Medulla oblongata (tissue), 1 donor: ENCODE results near the gene PRRG2.

ENCODE experiments used
- DNase-seq: peaks from one replicate; pipeline ENCODE4 v3.0.0-alpha.2; 2015; ENCODE audit errors: extremely low spot score

PRRG2 gene

DNA sequence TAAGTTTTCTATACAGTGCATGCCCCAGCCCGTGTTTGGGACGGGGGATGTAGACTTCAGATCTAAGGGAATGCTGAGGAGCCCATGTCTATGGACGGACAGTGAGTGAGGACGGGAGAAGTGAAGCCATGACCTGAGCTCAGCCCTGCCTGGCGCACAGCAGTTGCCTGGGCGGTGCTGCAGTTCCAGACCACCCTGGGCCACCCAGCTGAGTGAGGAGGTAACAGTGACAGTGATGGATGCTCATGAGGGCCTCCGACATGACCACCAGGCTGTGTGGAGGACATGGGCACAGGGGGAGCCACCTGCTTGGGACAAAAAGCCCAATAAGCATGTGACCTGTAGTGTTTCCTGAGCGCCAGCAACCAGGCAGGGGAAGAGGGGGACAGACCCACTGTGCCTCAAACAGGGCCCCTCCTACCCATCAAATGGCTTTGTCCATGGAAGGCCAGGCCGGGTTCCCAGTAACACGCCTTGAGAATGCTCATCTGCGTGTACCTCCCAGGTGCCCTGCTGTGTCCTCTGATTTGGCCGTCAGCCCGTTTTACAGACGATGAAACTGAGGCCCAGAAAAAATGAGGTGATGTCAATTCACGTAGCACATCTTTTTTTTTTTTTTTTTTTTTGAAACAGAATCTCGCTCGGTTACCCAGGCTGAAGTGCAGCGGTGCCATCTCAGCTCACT lies 23.3 kb upstream of the PRRG2 start:
- DNase-seq: no peak

DNA sequence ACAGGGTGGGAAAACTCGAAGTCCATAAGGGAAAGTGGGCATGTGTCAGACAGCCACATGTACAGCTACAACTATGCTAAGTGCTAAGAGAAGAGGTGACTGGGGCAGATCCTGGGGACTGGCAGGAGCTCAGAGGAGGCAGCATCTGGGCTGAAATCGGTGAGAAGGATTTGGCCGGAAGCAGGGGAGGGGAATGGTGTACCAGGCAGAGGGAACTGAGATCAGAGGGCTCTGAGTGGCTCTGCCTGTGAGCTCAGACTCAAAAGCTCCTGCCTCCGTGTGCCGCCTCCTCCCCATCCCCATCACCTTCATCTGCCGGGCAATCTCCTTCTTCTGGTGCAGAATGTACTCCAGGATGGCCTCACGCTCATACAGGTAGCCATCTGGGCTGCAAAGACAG lies 22.5 kb upstream of the PRRG2 start:
- DNase-seq: no peak

DNA sequence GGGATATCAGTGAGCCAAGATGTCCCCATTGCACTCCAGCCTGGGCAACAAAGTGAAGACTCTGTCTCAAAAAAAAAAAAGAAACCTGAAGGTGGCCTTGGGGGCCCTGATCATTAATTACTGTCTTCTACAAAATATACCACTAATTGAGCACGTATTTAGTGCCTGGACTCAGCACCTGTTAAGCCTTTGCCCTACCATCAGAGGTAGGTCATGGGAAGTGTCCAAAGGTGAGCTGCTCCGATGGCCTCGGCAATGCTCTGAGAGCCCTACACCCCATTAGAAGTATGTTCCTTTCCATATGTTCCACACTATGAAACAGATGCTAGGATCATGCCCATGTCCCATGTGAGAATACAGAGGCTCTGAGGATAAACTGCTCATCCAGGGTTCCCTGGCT lies 21.7 kb upstream of the PRRG2 start:
- no peak for DNase-seq

DNA sequence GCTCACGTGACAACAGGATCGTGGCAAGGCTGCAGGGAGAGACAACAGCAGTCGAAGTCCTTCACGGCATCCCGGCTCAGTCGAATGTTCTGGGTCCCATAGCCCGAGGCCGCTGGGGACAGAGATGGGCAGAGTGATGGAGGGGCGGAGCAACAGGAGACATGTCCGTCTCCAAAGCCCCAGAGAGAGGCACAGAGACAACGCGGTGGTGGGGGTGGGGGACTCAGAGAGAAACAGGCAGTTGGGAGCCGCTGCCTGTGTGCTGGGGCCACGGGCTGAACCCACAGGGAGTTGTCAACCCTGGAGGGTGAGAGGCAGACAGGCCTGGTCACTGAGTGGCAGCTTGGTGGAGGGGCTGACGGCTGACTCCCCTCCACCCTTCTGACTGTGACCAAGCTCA lies 21.2 kb upstream of the PRRG2 start:
- DNase-seq: no peak

DNA sequence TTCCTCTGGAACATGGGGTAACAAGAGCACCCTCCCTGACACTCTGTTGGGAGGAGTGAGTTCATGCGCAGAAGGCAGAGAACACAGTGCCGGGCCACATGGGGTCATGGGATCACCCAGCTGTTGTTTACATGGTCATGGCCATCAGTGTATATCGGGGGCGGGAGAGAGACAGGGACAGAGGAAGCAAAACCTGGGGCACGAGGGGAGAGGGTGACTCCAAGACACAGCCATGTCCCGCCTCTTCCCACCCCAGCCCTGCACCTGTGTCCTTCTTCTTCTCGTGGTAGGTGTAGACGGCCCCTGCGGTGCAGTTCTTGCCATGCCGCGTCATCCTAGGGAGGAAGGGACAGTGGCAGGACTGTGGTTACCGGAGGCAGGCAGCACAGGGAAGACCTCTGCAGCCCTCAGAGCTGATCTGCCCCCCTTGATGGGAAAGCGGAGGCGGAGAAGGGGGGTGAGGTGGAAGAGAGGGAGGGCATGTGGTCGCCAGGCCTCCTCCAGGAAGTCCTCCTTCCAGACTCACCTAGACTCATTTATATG lies 20.7 kb upstream of the PRRG2 start:
- peak; percentile 79 for DNase-seq

DNA sequence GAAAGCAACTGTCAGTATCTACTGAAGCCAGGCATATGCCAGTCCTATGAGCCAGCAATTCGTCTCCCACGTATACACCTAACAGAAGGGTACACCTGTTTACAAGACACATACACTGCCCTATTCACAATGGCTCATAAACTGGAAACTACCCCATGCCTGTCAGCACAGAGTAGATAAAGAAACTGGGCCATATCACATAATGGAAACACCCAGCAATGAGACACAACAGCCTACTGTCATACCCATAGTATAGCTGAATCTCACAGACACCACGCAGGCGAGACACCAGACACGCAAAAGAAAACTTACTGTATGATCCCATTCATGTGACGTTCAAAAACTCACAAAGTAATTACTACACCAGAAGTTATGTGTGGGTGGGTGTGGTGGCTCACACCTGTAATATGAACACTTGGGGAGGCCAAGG lies 16.5 kb upstream of the PRRG2 start:
- no peak for DNase-seq

DNA sequence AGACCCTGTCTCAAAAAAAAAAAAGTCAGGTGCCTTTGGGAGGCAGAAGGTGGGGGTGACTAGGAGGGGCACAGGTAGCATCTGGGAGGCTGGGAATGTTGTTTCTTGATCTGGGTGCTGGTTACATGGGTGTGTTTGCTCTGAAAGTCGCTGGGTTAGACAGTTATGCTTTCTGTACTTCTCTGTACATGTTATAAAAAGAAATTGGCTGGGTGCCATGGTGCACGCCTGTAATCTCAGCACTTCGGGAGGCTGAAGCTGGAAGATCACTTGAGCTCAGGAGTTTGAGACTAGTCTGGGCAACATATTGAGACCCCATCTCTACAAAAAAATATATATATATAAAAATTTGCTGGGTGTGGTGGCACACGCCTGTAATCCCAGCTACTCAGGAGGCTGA lies 15.9 kb upstream of the PRRG2 start:
- DNase-seq: no peak

DNA sequence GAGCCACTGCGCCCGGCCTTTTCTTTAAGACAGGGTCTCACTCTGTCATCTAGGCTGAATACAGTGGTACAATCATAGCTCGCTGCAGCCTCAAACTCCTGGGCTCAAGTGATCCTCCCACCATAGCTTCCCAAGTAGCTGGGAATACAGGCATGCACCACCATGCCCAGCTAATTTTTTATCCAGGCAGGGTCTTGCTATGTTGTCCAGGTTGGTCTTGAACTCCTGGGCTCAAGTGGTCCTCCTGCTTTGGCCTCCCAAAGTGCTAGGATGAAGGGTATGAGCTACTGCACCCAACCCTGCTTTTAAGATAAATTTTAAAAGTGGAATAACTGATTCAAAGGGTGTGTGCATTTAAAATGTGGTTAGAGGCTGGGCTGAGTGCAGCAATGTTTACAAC lies 14.8 kb upstream of the PRRG2 start:
- DNase-seq: no peak

DNA sequence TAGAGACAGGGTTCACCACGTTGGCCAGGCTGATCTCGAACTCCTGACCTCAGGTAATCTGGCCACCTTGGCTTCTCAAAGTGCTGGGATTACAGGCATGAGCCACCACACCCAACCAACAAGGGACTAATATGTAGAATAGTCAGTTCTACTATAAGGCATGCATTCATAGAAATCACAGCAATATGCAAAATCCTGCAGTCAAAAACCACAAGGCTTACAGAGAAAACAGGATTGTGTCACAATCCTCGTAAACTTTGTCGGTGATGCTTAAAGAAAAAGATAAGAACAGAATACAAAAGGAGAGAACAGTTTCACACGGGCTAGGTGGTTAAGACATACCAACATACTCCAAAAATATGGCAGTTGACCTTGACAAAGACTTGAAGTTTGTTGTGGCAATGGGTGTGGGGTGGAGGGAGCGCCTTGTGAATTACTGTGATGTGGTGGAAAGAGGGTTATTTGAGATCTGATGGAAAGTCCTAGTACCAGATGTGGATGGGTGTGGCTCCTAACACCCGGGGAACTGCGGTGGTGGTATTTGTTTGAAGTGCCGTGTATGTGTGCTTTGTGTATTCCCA lies 13.2 kb upstream of the PRRG2 start:
- DNase-seq: no peak

DNA sequence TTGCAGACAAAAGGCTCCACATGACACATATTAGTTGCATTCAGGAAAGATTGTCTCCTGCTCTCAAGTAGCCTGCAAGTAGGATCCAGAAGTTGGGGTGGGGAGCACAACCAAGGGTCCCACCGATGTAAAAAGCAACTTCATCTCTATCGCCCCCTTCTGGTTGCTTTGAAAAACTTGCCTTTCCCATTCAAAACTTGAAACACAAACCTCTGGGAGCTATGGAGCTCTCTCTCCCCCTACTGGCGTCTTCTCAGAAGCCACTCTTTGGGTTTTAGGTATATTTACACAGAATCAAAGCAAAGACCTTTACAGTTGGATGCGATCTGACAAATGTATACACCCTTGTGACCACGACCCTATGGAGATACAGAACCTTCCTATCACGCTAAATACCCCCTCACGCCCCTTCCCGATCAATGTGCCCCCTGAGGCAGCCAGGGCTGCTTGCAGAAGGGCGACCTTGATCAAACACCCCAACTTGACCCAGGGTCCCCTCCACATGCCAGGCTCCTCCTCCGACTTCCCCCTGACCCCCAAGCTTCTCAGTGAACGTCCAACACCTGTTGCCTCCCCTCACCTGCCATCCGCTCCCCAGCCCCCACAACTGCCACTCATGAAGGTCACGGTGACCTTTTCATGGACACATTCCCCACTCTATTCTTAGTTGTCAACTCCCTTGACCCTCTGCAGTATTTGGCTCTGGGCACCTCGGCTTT lies 10.8 kb upstream of the PRRG2 start:
- DNase-seq: peak; percentile 91

DNA sequence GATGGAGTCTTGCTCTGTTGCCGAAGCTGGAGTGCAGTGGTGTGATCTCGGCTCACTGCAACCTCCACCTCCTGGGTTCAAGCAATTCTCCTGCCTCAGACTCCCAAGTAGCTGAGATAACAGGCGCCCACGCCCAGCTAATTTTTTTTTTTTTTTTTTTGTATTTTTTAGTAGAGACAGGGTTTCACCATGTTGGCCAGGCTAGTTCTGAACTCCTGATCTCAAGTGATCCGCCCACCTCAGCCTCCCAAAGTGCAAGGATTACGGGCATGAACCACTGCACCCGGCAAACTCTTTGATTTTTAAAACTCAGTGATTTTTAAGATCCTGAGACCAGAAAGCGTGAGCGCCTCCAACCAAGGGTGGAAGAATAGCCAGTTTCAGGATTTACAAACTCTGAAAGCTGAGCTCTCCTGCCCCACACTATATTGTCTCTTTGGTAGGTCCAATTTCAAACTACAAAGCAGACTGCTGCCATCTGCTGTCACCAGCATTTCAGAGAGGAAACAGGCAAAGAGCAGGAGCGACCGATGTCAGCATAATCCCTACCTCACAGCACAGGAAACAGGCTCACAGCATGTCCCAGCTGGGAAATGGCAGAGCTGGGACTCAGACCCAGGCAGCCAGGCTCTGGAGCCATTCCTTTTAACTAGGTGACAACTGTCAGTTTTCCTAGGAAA lies 10.0 kb upstream of the PRRG2 start:
- DNase-seq: no peak

DNA sequence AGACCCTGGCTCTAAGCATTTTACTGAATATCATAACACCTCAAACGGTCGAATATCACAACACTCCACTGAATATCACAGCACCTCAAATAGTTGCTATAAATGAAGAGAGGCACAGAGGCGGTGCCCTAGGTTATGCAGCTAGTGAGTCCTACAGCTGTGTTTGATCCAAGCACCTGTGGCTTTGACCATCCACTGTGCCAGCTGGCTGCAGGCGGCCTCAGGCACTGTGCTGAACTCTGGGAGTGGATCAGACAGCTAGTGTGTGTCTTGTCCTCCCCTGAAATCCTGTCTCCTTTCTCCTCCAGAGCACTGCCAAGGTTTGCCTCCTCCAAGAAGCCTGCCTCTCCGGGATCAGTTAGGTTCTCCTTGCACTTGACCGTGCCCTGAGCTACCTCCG lies 8.1 kb upstream of the PRRG2 start:
- DNase-seq: no peak

DNA sequence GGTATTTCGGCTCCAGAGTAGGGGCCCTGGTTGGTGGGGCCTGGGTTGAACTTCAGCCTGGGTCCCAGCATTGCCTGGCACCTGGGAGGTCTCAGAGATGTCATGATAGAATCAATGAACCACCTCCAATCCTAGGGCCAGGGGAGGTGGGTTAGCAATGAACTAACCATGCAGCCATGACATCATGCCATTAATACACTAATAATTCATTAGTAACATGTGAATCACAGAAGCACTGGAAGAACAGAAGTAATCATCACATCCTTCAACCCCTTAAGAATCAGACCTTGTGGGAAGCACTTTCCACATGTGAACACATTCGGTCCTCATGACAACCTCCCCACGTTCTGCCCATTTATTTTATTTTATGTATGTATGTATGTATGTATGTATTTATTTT lies 7.7 kb upstream of the PRRG2 start:
- no peak for DNase-seq

DNA sequence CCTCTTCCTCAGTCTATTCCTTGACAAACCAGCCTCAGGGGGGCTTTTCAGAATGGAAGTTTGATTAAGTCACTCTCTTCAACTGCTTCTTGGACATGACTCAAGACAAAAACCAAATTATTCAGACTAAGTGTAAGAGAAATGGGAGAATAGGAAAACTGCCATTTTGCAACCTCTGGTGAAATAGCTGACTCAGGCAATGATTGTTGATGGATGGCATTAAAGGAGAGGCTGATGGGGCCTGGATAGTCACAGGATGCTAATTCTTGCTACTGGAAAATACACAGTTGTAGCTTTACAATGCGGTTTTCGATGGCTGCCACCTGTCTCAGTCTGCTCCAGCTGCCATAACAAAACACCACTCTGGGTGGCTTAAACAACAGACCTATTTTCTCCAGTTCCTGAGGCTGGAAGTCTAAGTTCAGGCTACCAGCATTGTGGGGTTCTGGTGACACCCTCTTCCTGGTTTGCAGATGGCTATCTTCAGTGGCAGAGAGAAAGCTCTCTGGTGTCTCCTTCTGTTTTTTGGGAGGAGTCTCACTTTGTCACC lies 6.8 kb upstream of the PRRG2 start:
- no peak for DNase-seq

DNA sequence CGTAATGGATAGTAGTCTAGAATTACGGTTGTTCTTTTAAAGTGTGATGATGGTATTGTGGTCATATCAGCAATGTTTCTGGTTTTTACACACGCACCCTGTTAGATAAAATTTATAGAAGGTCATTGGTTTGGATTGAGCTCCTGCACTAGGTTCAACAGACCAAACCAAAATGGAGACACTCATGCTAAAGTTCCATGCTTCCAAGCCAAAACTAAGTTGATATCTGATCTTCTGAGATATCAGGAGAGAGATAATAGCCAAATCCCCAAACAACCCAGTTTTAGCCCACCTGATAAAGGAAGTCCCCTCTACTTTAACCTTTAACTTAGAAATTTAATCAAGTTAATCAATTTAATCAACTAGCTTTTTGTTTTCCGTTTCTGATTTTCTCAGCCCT lies 1.9 kb upstream of the PRRG2 start:
- DNase-seq: no peak

DNA sequence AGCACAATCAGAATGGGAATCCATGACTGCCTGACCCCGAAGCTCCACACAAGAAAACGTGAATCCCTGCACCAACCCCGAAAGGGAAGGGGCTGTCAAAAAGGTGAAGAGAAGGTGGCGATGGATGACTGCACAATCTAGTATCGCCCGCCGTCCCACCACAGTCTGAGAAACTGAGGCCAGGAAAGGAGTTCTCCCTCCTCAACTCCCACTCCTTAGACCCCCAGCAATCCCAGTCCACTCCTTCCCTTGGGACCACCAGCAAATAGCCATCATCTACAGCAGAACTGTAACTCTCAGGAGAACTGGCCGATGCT lies 1.2 kb upstream of the PRRG2 start:
- DNase-seq: no peak

DNA sequence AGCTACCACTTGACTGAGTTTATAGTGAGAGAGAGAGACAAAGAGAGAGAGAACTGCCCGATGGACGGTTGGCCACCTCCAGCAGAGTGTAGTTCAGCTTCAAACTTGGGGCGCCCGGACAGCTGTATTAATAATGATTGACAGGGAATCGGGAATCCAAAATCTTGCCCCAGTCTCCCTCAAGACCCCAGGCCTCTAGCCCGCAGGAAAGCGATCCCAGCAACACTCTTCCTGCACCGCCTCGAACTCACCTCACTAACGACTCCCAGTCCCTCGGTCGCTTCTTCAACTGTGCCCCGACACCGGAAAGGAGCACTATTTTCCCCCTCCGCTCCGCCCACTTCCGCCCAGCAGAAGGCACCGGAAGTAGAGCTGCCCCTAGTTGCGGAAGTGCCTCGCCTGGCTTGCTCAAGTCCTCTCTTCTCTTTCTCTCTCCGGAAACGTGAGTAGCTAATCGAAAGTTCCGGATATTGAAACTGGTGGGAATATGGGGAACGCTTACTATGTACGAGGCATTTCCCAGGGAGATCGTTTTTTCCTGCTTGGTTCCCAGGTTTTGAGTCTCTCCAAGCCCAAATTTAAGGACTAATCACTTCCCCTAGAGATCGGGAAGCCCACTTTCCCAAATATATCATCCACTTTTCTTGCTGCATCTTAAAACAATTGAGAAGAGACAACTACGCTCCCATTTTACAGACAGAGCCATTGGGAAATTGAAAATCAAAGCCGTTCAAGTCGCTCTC lies 681 bp upstream of the PRRG2 start, which contains the start of gene NOSIP:
NOSIP (minus strand) TSS at position 293 of the 743 bp plus-strand sequence. CDS start 19,865 bp downstream, outside the sequence.
- peak; percentile 98 for DNase-seq

DNA sequence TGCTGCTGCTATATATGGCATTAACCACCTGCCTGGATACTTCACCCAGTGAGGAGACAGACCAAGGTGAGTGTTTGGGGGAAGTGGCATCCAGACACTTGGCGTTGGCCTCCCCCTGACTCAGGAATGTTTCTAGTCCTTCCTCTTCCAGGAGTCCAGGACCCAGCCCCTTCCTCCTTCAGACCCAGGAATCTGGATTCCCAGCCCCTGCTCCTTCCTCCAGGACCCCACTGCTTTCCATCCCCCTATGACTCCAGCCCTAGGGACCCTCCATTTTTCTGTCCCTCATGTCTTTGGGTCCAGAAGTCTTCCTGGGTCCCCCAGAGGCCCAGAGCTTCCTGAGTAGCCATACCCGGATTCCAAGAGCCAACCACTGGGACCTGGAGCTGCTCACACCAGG lies 2.1 kb downstream of the PRRG2 start:
- DNase-seq: no peak

DNA sequence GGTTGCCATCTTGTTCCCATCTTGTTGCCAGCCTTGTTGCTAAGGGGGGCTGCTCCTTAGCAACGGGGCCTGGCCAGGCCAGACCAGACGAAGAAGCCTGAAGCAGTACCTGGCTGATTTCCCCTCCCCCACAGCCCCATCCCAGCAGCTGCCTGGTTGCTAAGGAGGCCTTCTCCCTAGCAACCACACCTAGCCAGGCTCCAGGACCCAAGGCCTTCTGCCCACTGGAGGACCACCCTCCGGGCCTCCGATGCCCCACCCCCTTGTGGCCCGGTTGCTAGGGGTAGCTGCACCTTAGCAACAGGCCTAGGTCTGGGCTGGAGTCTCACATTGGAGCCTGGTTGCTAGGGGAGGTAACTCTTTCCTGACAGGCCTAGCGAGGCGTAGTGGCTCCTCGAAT lies 3.9 kb downstream of the PRRG2 start:
- no peak for DNase-seq

DNA sequence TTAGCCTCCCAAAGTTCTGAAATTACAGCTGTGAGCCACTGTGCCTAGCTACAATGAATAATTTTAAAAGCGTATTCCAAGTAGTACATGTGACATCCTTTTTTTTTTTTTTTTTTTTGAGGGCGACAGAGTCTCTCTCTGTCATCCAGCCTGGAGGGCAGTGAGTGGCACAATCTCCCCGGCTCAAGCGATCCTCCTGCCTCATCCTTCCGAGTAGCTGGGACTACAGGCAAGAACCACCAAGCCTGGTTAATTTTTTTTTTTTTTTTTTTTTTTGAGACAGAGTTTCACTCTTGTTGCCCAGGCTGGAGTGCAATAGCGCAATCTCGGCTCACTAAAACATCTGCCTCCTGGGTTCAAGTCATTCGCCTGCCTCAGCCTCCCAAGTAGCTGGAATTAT lies 6.1 kb downstream of the PRRG2 start:
- DNase-seq: no peak

DNA sequence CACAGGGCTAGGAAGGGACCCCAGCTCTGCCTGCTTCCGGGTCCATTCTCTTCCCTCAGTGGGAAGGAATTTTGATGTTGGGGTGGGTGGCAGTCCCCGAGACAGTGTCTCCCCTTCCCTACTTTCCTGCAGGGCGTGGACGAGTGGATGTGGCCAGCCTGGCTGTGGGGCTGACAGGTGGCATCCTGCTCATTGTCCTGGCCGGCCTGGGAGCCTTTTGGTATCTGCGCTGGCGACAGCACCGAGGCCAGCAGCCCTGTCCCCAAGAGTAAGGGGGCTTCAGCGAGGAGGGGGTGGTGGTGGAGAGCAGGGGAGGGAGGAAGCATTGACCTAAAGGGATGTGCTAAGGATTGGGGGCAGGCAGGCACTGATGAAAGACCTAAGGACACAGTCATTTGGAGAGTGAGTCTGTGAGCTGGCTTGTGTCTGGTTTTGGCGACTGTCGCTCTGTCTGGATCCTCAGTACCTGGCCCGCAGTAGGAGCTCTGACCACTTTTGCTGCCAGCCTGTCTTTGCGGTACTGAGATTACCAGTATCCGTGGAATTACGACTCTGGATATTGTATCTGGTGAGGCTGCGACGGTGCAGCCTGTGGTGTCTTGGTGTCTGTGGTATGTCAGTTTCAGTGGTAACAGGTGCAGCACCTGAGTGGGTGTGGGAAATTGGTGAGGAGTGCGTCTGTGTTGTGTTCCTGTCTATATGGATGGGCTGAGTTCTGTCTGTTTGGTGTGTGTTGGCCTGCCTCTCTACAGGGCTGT lies 7.4 kb downstream of the PRRG2 start:
- DNase-seq: no peak
